Measurements from ENCODE around the gene DIAPH2. TPM values are rescaled to one million over a fixed set of nuclear protein-coding genes. Genes with fewer than 3 reads are reported as not detected.

The DIAPH2 gene
- total and polyA plus RNA-seq, 9 of the 15 experiments (the other 6 are each of a cell fraction or from before 2014, with no cell fraction given): 0.01 to 0.18 (median 0.07) TPM; not detected in 1

DNA sequence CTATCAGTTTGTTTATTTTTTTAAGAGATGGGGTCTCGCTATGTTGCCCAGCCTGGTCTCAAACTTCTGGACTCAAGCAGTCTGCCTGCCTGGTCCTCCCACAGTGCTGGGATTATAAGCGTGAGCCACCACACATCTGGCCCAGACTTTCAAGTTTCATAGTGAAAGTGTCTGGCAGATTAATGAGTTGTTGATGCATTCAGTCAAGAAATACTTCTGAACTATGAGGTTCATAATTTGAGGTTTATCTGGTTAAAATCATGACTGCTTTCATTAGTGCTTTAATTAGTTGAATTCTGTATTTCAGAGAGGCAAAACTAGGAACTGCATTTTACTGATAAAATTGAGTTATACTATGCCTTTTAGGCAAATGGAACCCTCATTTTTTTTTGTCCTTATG lies 837.7 kb downstream of the DIAPH2 start (continued):
- TF ChIP-seq ZNF318 (IDR thresholded peaks at IDR 0.05; ENCODE audit: borderline replicate concordance in 1 of 2, low read depth in 1 of 2): no peak
- TF ChIP-seq ARHGAP35 (IDR thresholded peaks at IDR 0.05; ENCODE audit: partially characterized antibody): no peak

DNA sequence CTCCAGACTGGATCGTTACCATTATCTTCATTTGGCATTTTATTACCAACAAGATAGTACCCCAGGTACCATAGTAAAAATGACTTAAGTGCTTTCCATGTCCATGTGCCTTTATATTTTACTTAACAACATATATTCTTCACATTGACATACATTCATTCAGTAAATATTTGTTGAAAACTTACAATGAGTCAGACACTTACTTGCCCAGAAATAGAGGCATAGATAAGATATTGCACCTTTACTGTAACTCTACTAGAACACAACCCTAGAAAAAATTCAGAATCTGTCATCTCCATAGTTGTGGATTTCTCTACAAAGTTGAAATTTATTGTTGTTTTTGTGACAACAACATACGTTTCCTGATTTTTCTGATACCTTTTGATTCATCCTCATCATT lies 839.7 kb downstream of the DIAPH2 start:
- H3K9me1 ChIP-seq (ENCODE audit: control insufficient read depth, insufficient read depth, low read length): no peaks in the 10 kb centered on the region
- no peak overlapping the region for H3K4me2 ChIP-seq (ENCODE audit: insufficient read depth, low read length)
- BruUV-seq (replicated peaks): no TSS peak

More for the DNA sequence above, 839.7 kb downstream of the DIAPH2 start:
- no peak for DNase-seq (ENCODE audit: extremely low read depth in 1 of 4, low spot score in 3 of 4)
- Histone ChIP-seq H4K20me1 (replicated peaks; ENCODE audit: control insufficient read depth, insufficient read depth, low read length) (no peaks in the 10 kb centered on the region), H3K4me1 (replicated peaks in 1 of 2; ENCODE audit: control insufficient read depth in 2 of 2, insufficient read depth in 2 of 2, low read length in 2 of 2) (no peaks in the 10 kb centered on the region), H3K4me3 (no peak overlapping the region), H3K27me3 (ENCODE audit: control insufficient read depth in 2 of 2, insufficient read depth in 2 of 2, low read length in 2 of 2) (no peaks in the 10 kb centered on the region), H3K9ac (ENCODE audit: insufficient read depth in 1 of 2, low read depth in 2 of 2, low read length in 2 of 2) (no peak overlapping the region), H3K9me3 (replicated peaks; ENCODE audit: control insufficient read depth, insufficient read depth, low read depth, low read length) (no peaks in the 10 kb centered on the region), H3K36me3 (ENCODE audit: control insufficient read depth, insufficient read depth, low read length) (no peaks in the 10 kb centered on the region), H3K27ac (ENCODE audit: extremely low read depth, low read depth, low read length) (no peak overlapping the region), H3K79me2 (ENCODE audit: control insufficient read depth, insufficient read depth, low read length) (no peaks in the 10 kb centered on the region), H2AFZ (ENCODE audit: low read depth, low read length) (no peak overlapping the region)
- in situ Hi-C loops (cut with MboI): no loop called here
- ChIA-PET CTCF (ENCODE audit: low intra/inter-chr PET ratio) (no interaction called here), POLR2A (no interaction called here)
- FAIRE-seq: no peak
- no peak for ATAC-seq
- 0% methylated on average over 2 of the region's 2 CpGs for WGBS (ENCODE audit: insufficient coverage, low coverage, missing lambda C conversion rate)
- intact Hi-C loops (cut with micrococcal nuclease): no loop called here
- TF ChIP-seq JUN (IDR thresholded peaks at IDR 0.05; ENCODE audit: borderline replicate concordance, low read depth, low read length): no peak
- TF ChIP-seq JUN (CRISPR knock-in tag; IDR thresholded peaks at IDR 0.05; ENCODE audit: borderline replicate concordance): no peak
- TF ChIP-seq MEF2A (IDR thresholded peaks at IDR 0.05; ENCODE audit: control insufficient read depth, low read depth, low read length): no peak
- no peak for TF ChIP-seq ZNF134 (CRISPR knock-in tag; conservative IDR thresholded peaks at IDR 0.05)
- TF ChIP-seq FOXP1 (CRISPR knock-in tag; IDR thresholded peaks at IDR 0.05): no peak
- TF ChIP-seq ZNF507 (tag; conservative IDR thresholded peaks at IDR 0.05): no peak
- TF ChIP-seq NFATC3 (IDR thresholded peaks at IDR 0.05): no peak
- no peak for TF ChIP-seq CBFA2T2 (conservative IDR thresholded peaks at IDR 0.05)
